Stimulated activated CD8-positive, alpha-beta memory T cell treated with anti-CD3 and anti-CD28 coated beads, Interleukin-4, amount 100 ng/mL, for 24 hours (primary cell): ENCODE data around the gene PTPRN2.

Experiments used
- DNase-seq: peaks from one replicate; pipeline ENCODE4 v3.0.0-alpha.2; 2020; ENCODE audit warnings: low read depth

Gene PTPRN2

GRCh38 chr7:157635669-157636068 is 952.0 kb downstream of the PTPRN2 start:
- no peak for DNase-seq

GRCh38 chr7:157635148-157635500 is 952.5 kb downstream of the PTPRN2 start:
- no peak for DNase-seq

- DNase-seq = no peak
Observed at GRCh38 chr7:157634401-157635147, 953.0 kb downstream of the PTPRN2 start.

DNA sequence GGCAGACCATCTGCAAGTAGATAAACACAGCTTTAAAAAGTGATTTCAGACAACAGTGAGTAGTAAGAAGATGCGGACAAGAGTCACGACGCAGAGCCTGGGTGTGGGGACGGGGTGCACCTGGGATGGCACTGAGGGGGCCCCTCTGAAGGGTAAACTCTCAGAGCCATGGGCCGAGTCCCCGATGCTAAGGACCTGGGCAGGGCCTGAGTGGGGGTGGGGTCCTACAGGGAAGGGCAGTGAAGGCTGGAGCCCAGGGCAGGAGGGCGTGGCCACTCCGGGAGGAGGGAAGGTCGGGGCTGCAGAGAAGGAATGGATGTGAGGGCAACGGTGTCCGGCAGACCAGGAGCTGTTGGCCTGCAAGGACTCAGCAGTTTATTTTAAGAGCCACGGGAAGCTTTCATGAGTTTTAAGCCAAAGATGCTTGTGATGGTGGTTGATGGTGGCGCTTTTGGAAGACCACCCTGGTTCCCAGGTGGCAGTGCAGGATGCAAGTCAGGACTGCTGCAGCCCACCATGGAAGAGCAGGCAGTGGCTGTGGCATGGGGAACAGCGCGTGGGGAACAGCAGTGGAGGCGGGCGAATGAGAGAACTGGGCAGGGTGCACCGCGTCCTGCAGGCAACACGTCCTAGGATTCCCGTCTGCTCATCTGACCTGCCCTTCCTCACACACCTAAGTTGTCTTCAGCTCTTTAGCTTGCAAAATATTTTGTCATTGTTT is 954.0 kb downstream of the PTPRN2 start:
- no peak for DNase-seq

DNA sequence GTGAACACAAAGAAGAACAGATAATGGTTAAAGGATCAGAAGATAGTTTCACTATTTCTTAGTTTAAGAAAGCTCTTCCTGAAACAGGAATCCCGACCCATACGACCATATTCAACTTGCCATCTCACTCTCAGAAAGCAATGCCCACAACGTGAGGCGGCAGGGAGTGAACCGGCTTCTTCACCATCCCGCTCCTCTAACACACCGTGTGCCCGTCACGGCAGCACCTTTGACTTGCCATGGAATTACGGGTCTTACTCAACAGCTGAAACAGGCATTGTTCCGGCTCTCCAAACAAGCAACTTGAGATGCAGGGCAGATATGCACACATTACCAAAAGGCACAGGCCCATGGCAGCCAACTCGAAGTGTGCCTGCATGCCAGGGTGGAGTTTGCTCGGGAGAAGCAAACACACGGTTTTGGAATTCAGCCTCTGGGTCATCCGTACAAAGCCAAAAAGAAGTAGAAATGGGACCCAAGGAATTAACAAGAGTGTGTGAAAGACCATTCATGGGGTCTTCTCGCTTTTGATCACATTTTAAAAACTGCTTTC is 957.2 kb downstream of the PTPRN2 start:
- no peak for DNase-seq

- no peak for DNase-seq
Observed at GRCh38 chr7:157628456-157628855, 959.2 kb downstream of the PTPRN2 start.

DNA sequence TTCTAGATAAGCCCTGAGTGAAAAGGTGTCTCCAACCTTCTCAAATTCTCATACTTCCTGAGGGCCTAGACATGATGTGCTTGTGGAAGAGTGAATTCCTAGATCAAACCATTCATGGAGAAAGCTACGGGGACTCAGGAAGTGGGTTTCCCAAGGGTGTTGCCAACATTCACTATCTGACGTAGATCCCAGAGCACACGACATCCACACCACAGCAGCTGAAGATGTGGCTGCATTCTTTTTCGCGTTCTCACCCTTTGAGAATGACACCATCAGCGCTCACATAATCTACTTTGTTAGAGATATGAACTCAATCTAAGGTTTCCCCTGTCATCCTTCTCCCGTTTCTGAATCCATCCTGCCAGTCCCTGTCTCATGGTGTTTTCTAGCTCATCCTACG is 960.0 kb downstream of the PTPRN2 start:
- DNase-seq = no peak

DNA sequence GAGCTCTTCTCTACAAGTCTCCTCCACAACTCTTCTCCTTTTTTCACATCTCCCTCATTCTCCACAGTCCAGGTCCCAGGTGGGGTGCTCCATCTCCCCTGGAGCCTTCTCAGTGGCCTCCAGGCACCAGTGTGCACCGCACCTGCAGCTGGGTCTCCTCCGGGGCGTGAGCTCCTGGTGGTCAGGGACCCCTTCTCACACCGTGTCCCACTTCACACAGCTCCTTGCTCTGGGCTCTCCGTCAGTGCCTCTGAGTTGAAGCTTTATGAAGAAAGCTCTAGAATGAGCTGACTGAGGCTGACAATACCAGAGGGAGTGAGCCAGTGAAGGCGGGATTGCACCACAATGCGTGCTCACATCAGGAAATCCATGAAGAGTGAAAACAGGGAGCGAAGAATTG is 960.6 kb downstream of the PTPRN2 start:
- no peak for DNase-seq

GRCh38 chr7:157625973-157626742 is 961.5 kb downstream of the PTPRN2 start:
- no peak for DNase-seq

- DNase-seq = no peak
Observed at GRCh38 chr7:157623556-157623955, 964.1 kb downstream of the PTPRN2 start.

DNA sequence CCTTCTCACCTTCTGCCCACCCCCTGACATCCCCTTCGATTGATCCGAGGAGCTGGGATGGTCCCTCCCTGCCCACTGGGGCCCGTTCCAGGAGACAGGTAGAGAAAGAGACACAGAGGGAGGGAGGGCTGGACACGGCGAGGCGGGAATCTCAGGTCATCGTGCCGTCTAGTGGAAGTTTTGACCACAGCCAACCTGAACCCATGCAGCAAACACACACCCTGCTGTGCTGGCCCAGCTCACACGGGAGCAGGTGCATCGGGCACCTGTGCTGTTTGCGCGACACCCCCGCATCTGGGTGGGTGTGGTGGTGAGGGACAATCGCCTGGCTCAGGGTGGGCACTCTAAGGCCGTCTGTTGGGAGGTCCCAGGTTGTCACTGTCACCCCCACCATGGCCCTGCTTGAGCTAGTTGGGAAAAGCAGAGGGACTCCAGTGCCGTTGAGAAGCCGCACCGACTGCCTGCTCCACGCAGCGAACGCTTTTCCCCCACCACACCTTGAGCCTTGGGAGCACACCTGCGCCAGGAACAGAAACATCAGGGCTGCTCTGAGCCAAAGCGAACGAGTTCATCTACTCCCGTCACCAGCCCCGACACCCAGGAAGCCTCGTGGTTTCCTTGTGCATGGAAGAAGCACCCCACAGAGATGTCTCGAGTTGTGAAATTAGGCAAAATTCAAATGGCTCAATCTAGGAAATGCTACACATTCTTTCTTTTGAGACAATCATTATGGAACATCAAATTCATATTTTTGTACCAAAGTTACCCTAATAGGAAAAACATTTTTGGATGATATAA is 965.0 kb downstream of the PTPRN2 start:
- no peak for DNase-seq

DNA sequence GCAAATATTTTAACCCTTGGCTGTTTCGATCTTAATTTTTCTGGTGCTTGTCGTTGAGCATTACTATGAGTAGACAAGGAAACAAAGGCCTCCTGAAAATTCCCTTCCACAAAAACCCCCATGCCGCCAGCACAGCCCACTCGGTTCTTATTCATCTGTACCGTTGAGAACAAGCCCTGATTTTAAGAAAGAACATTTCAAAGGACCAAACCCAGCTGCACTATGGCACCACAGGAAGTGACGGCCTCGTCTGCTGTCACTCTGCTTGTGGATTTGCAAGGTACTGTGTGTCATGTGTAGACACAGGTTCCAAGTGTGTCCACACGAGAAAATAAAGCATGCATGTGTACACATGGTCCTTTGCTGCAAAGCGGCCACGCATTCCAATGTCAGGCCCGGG is 965.6 kb downstream of the PTPRN2 start:
- DNase-seq = no peak

- no peak for DNase-seq
Observed at GRCh38 chr7:157621131-157621681, 966.4 kb downstream of the PTPRN2 start.

GRCh38 chr7:157620616-157621015 is 967.0 kb downstream of the PTPRN2 start:
- DNase-seq = no peak

DNA sequence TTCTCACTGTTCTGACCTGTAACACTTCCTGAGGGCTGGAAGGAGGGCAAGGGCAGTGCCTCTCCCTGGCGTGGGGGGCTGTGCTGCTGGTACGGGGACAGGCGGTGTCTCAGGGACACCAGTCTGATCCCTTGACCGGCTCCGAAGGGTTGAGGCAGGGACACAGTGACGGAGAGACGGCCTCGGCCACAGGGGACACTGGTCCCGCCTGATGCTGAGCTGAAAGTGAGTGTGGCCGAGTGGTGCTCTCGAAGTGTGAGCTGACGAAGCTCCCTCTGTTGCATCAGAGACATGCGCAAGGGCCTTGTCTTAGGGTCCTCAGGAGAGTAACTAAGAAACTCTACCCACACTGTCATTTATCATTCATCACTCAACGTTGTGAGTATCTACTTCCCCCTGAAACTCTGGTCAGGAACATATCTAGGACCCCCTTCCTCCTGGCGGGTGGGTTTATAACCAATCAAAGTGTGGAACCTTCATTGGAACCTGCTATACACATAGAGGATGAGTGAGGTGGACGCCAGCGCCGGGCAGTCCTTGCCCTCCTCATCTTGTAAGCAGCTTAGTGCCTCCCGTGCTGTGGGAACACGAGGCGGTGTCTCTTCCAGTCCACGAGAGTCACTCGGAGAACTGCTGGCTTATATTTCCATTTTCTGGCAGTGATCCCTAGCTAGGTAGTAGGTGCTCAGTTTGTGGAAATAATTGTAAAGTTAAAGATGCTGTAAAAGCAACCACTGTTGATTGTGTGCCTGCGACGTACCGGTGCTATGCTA is 967.7 kb downstream of the PTPRN2 start:
- no peak for DNase-seq

GRCh38 chr7:157618823-157619606 is 968.6 kb downstream of the PTPRN2 start:
- no peak for DNase-seq

DNA sequence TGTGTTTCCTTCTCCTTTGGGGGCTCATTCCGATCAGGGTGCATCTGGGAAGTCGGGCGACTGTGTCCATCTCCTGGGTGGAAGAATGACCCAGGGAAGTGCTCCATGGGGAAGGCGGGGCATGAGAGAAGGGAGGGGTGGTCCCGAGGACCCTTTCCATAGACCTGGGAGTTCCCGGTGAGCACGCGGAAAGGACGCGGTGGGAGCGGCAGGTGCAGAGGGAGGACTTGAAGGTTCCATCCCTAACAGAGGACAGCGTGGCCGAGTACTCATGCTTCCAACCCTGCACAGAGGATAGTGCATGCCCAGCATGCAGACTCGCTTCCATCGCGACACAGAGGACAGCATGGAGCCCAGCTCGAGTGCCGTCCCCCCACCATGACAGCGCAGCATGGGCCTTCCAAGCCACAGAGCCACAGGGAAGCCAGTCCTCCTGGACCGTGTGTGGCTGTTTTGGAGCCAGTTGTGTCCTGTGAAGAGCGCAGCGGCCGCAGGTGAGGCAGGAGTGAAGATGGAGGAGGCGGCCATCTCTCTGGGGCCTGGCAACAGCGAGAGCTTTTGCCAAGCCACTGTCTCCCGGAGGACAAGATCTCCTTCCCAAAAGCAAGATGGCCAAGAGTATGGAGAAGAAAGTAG is 969.4 kb downstream of the PTPRN2 start:
- DNase-seq = no peak

- no peak for DNase-seq
Observed at GRCh38 chr7:157617401-157617800, 970.2 kb downstream of the PTPRN2 start.

GRCh38 chr7:157616931-157617330 is 970.7 kb downstream of the PTPRN2 start:
- no peak for DNase-seq
